MM.1S (cell line): ENCODE data around the gene MRI1.

Experiments
- DNase-seq: peaks from one replicate; pipeline ENCODE4 v3.0.0-alpha.2; 2015
- H2AFZ ChIP-seq: fragments of 300-600 bp; sonication (generic); 2 replicates; pipeline ENCODE4 v1.6.0; 2016; ENCODE audit warnings: antibody characterized with exemption, low read length
- H3F3A ChIP-seq: fragments of 300-600 bp; sonication (generic); 2 replicates; pipeline ENCODE4 v1.6.1; 2016; ENCODE audit warnings: mild to moderate bottlenecking, antibody characterized with exemption, low read length, moderate library complexity, mixed read lengths; ENCODE audit not compliant: insufficient read depth
- H3K27ac ChIP-seq: fragments of 300-600 bp; sonication (generic); 2 replicates; pipeline ENCODE4 v1.5.1; 2016; ENCODE audit warnings: mild to moderate bottlenecking, low read length
- H3K27me3 ChIP-seq: fragments of 300-600 bp; sonication (generic); replicated peaks from 2 replicates; pipeline ENCODE4 v1.6.0; 2016; ENCODE audit warnings: low read length; ENCODE audit not compliant: insufficient read depth
- H3K36me3 ChIP-seq: fragments of 300-600 bp; sonication (generic); replicated peaks from 2 replicates; pipeline ENCODE4 v1.6.1; 2016; ENCODE audit warnings: mild to moderate bottlenecking, low read length, mixed read lengths; ENCODE audit not compliant: insufficient read depth
- H3K4me1 ChIP-seq: fragments of 300-600 bp; sonication (generic); 2 replicates; pipeline ENCODE4 v1.6.1; 2016; ENCODE audit warnings: low read length, mixed read lengths
- H3K4me2 ChIP-seq: fragments of 300-600 bp; sonication (generic); 2 replicates; pipeline ENCODE4 v1.6.0; 2016; ENCODE audit warnings: low read depth, low read length
- H3K4me3 ChIP-seq: fragments of 300-600 bp; sonication (generic); 2 replicates; pipeline ENCODE4 v1.5.1; 2016; ENCODE audit warnings: low read length, mixed read lengths
- H3K79me2 ChIP-seq: fragments of 300-600 bp; sonication (generic); 2 replicates; pipeline ENCODE4 v1.6.1; 2016; ENCODE audit warnings: mixed run types, low read length, mixed read lengths
- H3K9ac ChIP-seq: fragments of 300-600 bp; sonication (generic); 2 replicates; pipeline ENCODE4 v1.6.1; 2016; ENCODE audit warnings: low read length, mixed read lengths
- H3K9me2 ChIP-seq: fragments of 300-600 bp; sonication (generic); replicated peaks from 2 replicates; pipeline ENCODE4 v1.6.1; 2016; ENCODE audit warnings: mild to moderate bottlenecking, low read length, mixed read lengths; ENCODE audit not compliant: insufficient read depth
- H3K9me3 ChIP-seq: fragments of 300-600 bp; sonication (generic); replicated peaks from 2 replicates; pipeline ENCODE4 v1.6.1; 2016; ENCODE audit warnings: mild to moderate bottlenecking, low read length, mixed read lengths; ENCODE audit not compliant: insufficient read depth
- H4K20me1 ChIP-seq: fragments of 300-600 bp; sonication (generic); 2 replicates; pipeline ENCODE4 v1.6.1; 2016; ENCODE audit warnings: mild to moderate bottlenecking, low read length, moderate library complexity, mixed read lengths; ENCODE audit not compliant: insufficient read depth
- EZH2 ChIP-seq: fragments of 300-600 bp; sonication (generic); optimal IDR thresholded peaks from 2 replicates; pipeline ENCODE3; 2017; ENCODE audit warnings: low read depth, mild to moderate bottlenecking, antibody characterized with exemption, low read length, mixed read lengths
- EZH2phosphoT487 ChIP-seq: fragments of 300-600 bp; sonication (generic); IDR thresholded peaks from 2 replicates; pipeline ENCODE4 v1.6.1; 2018; ENCODE audit warnings: antibody characterized with exemption, low read length
- TF ChIP-seq, protein P1 (sequence below): fragments of 300-600 bp; sonication (generic); IDR thresholded peaks from 2 replicates; pipeline ENCODE4 v1.5.1; 2016; ENCODE audit warnings: antibody characterized with exemption, low read length, mixed read lengths

Gene MRI1

DNA sequence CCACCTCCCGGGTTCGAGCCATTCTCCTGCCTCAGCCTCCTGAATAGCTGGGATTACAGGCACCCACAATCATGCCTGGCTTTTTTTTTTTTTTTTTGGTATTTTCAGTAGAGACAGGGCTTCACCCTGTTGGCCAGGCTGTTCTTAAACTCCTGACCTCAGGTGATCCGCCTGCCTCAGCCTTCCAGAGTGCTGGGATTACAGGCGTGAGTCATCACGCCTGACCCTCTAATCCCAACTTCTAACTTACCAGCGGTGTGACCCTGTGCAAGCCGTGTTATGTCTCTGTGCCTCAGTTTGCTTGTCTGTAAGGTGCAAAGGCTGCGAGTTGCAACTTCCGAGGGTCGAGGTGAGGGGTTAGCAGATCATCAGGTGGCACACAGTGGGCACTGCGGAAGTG lies 48.2 kb downstream of the MRI1 start:
- DNase-seq, result no peak
- Histone ChIP-seq H3K9me2 (no peaks in the 10 kb centered on the region), H3K4me3 (no peak overlapping the region), H3K27me3 (no peaks in the 10 kb centered on the region), H3K9ac (no peak overlapping the region), H3K79me2 (0 out of 2 replicates have a peak, but pooled peaks cover 2% of the 10 kb centered on the region), H4K20me1 (no peaks in the 10 kb centered on the region), H3K4me1 (peaks cover 6% of the 10 kb centered on the region; the same call in 1 of the 2 replicates), H3K27ac (no peak overlapping the region), H3K36me3 (no peaks in the 10 kb centered on the region), H3F3A (no peaks in the 10 kb centered on the region), H3K4me2 (no peak overlapping the region), H2AFZ (no peak overlapping the region), H3K9me3 (no peaks in the 10 kb centered on the region)
- no peak for TF ChIP-seq EZH2phosphoT487
- no peak for TF ChIP-seq EZH2
- TF ChIP-seq, protein P1, sequence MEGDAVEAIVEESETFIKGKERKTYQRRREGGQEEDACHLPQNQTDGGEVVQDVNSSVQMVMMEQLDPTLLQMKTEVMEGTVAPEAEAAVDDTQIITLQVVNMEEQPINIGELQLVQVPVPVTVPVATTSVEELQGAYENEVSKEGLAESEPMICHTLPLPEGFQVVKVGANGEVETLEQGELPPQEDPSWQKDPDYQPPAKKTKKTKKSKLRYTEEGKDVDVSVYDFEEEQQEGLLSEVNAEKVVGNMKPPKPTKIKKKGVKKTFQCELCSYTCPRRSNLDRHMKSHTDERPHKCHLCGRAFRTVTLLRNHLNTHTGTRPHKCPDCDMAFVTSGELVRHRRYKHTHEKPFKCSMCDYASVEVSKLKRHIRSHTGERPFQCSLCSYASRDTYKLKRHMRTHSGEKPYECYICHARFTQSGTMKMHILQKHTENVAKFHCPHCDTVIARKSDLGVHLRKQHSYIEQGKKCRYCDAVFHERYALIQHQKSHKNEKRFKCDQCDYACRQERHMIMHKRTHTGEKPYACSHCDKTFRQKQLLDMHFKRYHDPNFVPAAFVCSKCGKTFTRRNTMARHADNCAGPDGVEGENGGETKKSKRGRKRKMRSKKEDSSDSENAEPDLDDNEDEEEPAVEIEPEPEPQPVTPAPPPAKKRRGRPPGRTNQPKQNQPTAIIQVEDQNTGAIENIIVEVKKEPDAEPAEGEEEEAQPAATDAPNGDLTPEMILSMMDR, result no peak

DNA sequence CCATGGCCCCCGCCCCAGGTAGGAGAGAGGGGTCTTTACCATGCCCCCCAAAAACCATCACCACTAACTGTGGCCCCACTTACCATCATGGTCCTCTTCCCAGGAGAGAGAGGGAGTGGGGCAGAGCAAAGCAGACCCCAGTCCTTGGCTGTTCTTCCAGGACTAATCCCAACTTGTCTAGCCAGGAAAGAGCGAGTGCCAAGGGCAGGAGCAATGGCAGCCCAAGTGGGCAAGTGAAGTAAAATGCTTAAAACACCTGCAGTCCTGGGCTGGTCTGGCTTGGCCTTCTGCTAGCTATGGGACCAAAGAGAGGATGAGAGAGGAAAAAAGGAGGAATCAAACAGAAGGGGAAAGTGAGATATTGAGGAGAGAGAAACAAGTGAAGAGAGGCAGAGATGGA lies 48.8 kb downstream of the MRI1 start:
- no peak overlapping the region for H3K4me2 ChIP-seq
- no peaks in the 10 kb centered on the region for H4K20me1 ChIP-seq
- no peaks in the 10 kb centered on the region for H3K9me3 ChIP-seq
- H3F3A ChIP-seq, result no peaks in the 10 kb centered on the region
- H3K4me1 ChIP-seq, result peaks cover 6% of the 10 kb centered on the region; the same call in 1 of the 2 replicates
- TF ChIP-seq, protein P1, result no peak
- TF ChIP-seq EZH2phosphoT487 (no peak), EZH2 (no peak)
- H3K4me3 ChIP-seq, result no peak overlapping the region
- H3K9me2 ChIP-seq, result no peaks in the 10 kb centered on the region
- no peaks in the 10 kb centered on the region for H3K36me3 ChIP-seq
- no peak overlapping the region for H3K27ac ChIP-seq
- H3K79me2 ChIP-seq, result 0 out of 2 replicates have a peak, but pooled peaks cover 2% of the 10 kb centered on the region
- no peak for DNase-seq
- H2AFZ ChIP-seq, result no peak overlapping the region
- H3K27me3 ChIP-seq, result no peaks in the 10 kb centered on the region
- H3K9ac ChIP-seq, result no peak overlapping the region

DNA sequence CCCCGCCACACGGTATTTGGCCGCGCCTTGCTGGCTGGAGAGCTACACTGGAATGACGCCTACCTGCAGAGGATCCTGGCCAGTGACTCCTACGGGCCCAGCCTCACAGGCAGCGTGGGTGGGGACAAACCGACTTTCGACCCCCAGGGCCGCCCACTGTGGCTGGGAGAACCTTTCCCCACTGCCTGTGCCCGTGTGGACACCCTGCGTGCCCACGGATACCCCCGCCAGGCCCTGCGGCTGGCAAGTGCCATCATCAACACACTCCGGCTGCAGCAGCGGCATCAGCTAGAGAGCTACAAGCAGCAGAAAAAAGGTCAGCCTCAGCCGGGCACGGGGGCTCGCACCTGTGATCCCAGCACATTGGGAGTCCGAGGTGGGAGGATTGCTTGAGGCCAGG lies 50.2 kb downstream of the MRI1 start:
- Histone ChIP-seq H3K4me3 (no peak overlapping the region), H3K27me3 (no peaks in the 10 kb centered on the region), H3F3A (no peaks in the 10 kb centered on the region), H4K20me1 (no peaks in the 10 kb centered on the region), H3K79me2 (0 out of 2 replicates have a peak, but pooled peaks cover 2% of the 10 kb centered on the region), H2AFZ (no peak overlapping the region), H3K9me3 (no peaks in the 10 kb centered on the region), H3K9ac (no peak overlapping the region), H3K9me2 (no peaks in the 10 kb centered on the region), H3K27ac (no peak overlapping the region), H3K4me2 (no peak overlapping the region), H3K4me1 (peaks cover 6% of the 10 kb centered on the region; the same call in 1 of the 2 replicates), H3K36me3 (no peaks in the 10 kb centered on the region)
- no peak for DNase-seq
- TF ChIP-seq, protein P1, result no peak
